ENCODE results near the gene SPATA13. TPM values are rescaled to one million over a fixed set of nuclear protein-coding genes. Genes with fewer than 3 reads are reported as not detected.

SPATA13 gene
- total RNA-seq, 2 donors from 2014 or later = 85.2 to 163 TPM

DNA sequence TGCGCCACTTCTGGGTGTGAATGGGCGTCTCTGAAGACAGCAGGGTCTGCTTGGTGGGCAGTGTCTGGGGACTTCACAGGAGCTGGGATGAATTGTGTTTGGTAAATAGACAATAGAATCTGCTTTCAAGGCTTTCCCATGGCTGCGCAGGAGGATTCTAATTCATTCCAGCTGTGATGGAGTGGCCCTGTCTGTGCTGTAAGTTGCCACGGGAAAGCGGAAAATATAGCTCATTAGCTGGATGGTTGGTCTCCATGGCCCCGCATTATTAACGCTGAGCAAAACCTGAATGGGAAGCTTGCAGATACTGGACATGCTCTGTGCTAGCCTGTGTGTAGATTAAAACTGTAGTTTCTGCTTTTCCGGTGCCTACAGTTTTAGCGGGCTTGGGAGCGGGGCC, 133.2 kb downstream of the SPATA13 start:
- intact Hi-C loops (cut with DNase I) = no loop called here
- H3K36me3 ChIP-seq = peaks cover 8 to 32% of the 10 kb centered on the region in 2 donors

DNA sequence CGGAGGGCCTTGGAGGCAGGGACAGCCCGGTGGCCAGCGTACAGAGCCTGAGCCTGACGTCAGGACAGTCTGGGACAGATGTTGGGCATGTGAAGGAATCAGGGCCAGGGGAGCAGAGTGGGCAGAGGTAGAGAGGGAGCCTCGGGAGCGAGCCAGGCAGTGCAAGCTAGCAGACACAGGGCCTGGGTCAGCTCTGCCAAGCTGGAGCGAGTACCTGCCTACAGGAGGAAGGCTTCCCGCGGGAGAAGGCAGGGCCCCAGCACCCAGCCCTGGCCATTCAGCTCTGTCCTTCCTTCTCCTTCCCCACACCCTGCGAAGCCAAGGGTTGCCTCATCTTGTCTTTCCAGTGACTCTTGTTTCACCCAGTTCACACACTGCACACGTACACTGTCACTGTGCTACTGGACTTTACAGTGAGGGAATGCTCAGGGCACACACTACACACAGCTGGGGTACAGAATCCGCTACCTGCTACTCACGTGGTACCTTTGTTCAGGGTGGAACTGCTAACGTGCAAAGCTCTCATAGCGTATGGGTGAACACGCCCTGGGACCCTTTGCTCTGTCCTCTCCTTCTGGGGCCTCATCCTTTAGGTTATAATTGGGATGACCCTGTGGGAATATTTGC, 139.1 kb downstream of the SPATA13 start:
- H3K27me3 ChIP-seq (replicated peaks; ENCODE audit: insufficient read depth) = no peaks in the 10 kb centered on the region
- 92% methylated on average over 16 of the region's 16 CpGs for WGBS
- H3K4me3 ChIP-seq = no peak overlapping the region
- intact Hi-C loops (cut with DNase I) = no loop called here
- H3K27ac ChIP-seq = no peak overlapping the region
- peaks cover 5 to 22% of the 10 kb centered on the region in 2 donors for H3K36me3 ChIP-seq
- H3K4me1 ChIP-seq (replicated peaks) = no peaks in the 10 kb centered on the region
- H3K9me3 ChIP-seq = no peaks in the 10 kb centered on the region
- DNase-seq (ENCODE audit: low spot score) = no peak
- TF ChIP-seq, protein P1, sequence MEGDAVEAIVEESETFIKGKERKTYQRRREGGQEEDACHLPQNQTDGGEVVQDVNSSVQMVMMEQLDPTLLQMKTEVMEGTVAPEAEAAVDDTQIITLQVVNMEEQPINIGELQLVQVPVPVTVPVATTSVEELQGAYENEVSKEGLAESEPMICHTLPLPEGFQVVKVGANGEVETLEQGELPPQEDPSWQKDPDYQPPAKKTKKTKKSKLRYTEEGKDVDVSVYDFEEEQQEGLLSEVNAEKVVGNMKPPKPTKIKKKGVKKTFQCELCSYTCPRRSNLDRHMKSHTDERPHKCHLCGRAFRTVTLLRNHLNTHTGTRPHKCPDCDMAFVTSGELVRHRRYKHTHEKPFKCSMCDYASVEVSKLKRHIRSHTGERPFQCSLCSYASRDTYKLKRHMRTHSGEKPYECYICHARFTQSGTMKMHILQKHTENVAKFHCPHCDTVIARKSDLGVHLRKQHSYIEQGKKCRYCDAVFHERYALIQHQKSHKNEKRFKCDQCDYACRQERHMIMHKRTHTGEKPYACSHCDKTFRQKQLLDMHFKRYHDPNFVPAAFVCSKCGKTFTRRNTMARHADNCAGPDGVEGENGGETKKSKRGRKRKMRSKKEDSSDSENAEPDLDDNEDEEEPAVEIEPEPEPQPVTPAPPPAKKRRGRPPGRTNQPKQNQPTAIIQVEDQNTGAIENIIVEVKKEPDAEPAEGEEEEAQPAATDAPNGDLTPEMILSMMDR (IDR thresholded peaks at IDR 0.05) = no peak
- TF ChIP-seq POLR2A (IDR thresholded peaks at IDR 0.05) = no peak
- no peak for TF ChIP-seq POLR2AphosphoS5 (IDR thresholded peaks at IDR 0.05)

More for the DNA sequence above, 133.2 kb downstream of the SPATA13 start:
- no peaks in the 10 kb centered on the region for H3K9me3 ChIP-seq
- H3K4me1 ChIP-seq (replicated peaks) = no peaks in the 10 kb centered on the region
- no peaks in the 10 kb centered on the region for H3K27me3 ChIP-seq (replicated peaks; ENCODE audit: insufficient read depth)
- TF ChIP-seq POLR2A (IDR thresholded peaks at IDR 0.05) (no peak), POLR2AphosphoS5 (IDR thresholded peaks at IDR 0.05) (no peak)
- TF ChIP-seq, protein P1 (IDR thresholded peaks at IDR 0.05) = no peak
- DNase-seq (ENCODE audit: low spot score) = no peak
- WGBS = 93% methylated on average over 10 of the region's 10 CpGs
- no peak overlapping the region for H3K4me3 ChIP-seq
- H3K27ac ChIP-seq = no peak overlapping the region

DNA sequence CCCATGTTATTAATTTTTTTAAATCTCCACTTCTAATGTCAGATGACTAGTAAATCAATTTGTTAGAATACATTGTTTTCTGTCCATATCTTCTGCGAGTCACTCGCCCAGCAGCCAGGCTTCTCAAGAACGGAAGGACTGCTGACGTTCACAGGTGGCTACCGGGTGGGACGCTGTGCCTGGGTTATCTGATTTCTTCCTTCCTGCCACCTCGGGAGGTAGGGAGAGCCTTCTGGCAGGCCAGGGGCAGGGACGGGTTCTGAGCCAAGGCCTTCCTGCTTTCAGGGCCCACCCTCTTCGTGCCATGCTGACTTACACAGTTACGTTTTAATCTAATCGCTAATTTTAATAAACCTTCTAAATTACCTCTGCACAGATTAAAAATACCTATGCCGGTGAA, 140.9 kb downstream of the SPATA13 start:
- Histone ChIP-seq H3K36me3 (peaks cover 5 to 15% of the 10 kb centered on the region in 2 donors), H3K4me1 (replicated peaks) (no peaks in the 10 kb centered on the region), H3K9me3 (no peaks in the 10 kb centered on the region), H3K27ac (no peak overlapping the region), H3K27me3 (replicated peaks; ENCODE audit: insufficient read depth) (no peaks in the 10 kb centered on the region), H3K4me3 (no peak overlapping the region)
- intact Hi-C loops (cut with DNase I) = no loop called here
- TF ChIP-seq POLR2AphosphoS5 (IDR thresholded peaks at IDR 0.05) (no peak), POLR2A (IDR thresholded peaks at IDR 0.05) (no peak)
- TF ChIP-seq, protein P1 (IDR thresholded peaks at IDR 0.05) = no peak
- 83% methylated on average over 12 of the region's 12 CpGs for WGBS
- DNase-seq (ENCODE audit: low spot score) = no peak

DNA sequence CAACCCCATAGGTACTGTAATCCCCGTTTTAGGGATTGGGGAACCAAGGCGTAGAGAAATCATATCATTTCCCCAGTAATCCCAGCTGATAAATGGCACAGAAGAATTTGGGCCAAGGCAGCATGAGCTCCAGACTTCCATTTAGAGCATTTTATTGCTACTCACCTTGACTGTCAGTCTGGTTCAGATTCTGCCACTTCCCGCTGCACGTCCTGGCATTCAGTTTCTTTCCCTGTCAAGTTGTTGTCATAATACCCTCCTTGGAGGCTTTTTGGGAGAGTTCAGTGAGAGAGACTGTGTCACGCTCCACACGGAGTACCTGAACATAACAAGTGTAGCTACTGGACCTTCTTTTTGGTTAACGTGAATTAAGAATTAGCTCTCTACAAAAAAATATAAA, 141.4 kb downstream of the SPATA13 start:
- H3K4me3 ChIP-seq = no peak overlapping the region
- TF ChIP-seq POLR2AphosphoS5 (IDR thresholded peaks at IDR 0.05) (no peak), POLR2A (IDR thresholded peaks at IDR 0.05) (no peak)
- TF ChIP-seq, protein P1 (IDR thresholded peaks at IDR 0.05) = no peak
- no peaks in the 10 kb centered on the region for H3K9me3 ChIP-seq
- no peak overlapping the region for H3K27ac ChIP-seq
- no peak for DNase-seq (ENCODE audit: low spot score)
- H3K27me3 ChIP-seq (replicated peaks; ENCODE audit: insufficient read depth) = no peaks in the 10 kb centered on the region
- H3K4me1 ChIP-seq (replicated peaks) = no peaks in the 10 kb centered on the region
- 86% methylated on average over 7 of the region's 7 CpGs for WGBS
- peaks cover 5 to 15% of the 10 kb centered on the region in 2 donors for H3K36me3 ChIP-seq
- intact Hi-C loops (cut with DNase I) = no loop called here

DNA sequence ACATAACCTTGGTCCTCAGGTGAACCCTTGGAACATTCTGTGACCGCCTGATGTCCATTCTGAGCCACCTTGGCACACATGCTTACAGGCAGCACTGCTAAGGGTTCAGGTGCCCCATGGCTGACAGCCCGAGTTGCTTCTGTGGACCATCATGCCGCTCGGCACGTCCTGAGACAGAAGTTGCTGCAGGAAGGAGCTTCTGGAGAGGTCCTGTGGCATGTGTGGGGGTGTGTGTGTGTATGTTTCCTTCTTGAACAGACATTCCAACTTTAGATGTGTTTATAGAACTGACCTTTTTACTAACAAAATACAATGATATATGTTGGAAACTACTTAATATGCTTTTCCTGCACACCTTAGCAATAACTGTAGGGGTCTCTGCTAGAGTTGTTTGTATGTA, 144.1 kb downstream of the SPATA13 start:
- Histone ChIP-seq H3K4me1 (replicated peaks) (no peaks in the 10 kb centered on the region), H3K36me3 (peaks cover 0 to 5% of the 10 kb centered on the region in 2 donors), H3K9me3 (no peaks in the 10 kb centered on the region), H3K27me3 (replicated peaks; ENCODE audit: insufficient read depth) (no peaks in the 10 kb centered on the region), H3K4me3 (no peak overlapping the region), H3K27ac (no peak overlapping the region)
- TF ChIP-seq POLR2AphosphoS5 (IDR thresholded peaks at IDR 0.05) = no peak
- 86% methylated on average over 5 of the region's 5 CpGs for WGBS
- no peak for DNase-seq (ENCODE audit: low spot score)
- intact Hi-C loops (cut with DNase I) = no loop called here
